OCI-LY3 (cell line): ENCODE results near the gene SNX24.

Source experiments
- CTCF ChIP-seq: fragments of 200-600, 300-600 bp; sonication (generic); IDR thresholded peaks from 2 replicates; pipeline ENCODE4 v1.5.1; 2014; ENCODE audit warnings: antibody characterized with exemption, low read length, low read depth
- EZH2phosphoT487 ChIP-seq: fragments of 200-600 bp; shearing (Covaris generic); IDR thresholded peaks from 2 replicates; pipeline ENCODE4 v1.6.1; 2018; ENCODE audit warnings: antibody characterized with exemption, mixed run types, low read depth

- TF ChIP-seq CTCF (no peak), EZH2phosphoT487 (no peak)
Measured at GRCh38 chr5:122943050-122943698, 97.8 kb downstream of the SNX24 start.
